GM13976 (cell line): ENCODE measurements around the gene AURKA.
"Not testable (repeated sequence)": the region's sequence is repeated elsewhere in the genome, so short reads cannot be mapped to it uniquely, and the experiment has no call there.

Experiments used
- DNase-seq: peaks from one replicate; pipeline ENCODE4 v3.0.0; 2012; ENCODE audit warnings: low spot score
- in situ Hi-C: fragments of 300-500 bp; cut with MboI; formaldehyde crosslinking; loops from one replicate; pipeline ENCODE4 v1.12.0; 2022; ENCODE audit warnings: low sequenced_read_pairs, mixed read lengths, inconsistent platforms; ENCODE audit not compliant: unreplicated experiment
- TF ChIP-seq, protein P1 (sequence below): IDR thresholded peaks from 2 replicates; pipeline ENCODE4 v1.5.1; 2012; ENCODE audit warnings: borderline replicate concordance, mild to moderate bottlenecking; ENCODE audit not compliant: insufficient read depth; ENCODE audit errors: extremely low read depth, missing control alignments, control extremely low read depth

Gene AURKA

DNA sequence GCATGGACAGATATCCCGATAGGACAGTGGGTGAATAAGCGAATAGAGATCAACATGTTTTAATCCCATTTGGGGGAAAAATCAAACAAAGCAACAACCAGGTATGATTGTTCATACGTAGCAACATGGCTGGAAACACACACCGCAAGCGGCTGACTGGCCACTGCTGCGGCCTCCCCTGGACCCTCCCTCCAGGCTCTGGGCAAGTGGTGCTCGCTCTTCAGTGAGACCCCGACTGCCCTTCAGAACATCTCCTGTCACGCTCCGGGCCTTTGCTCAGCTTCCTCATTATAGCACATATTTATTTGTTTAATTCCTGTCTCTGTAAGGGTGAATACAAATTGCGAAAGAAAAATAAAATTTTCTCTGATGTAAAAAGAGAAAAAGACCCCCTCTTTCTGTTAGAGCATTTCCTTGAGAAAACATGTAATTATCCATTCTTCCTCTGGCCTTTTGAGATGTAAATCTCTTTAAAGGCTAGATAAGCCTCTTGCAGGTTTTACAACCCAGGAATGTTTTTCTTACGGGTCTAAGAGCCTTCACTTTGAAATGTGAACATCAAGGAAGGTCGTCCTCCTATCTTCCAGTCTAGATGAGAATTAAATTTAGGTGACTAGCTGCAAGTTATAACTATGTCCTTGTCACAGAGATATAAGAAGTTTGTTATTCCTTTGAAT, 44.2 kb downstream of the AURKA start:
- TF ChIP-seq, protein P1, sequence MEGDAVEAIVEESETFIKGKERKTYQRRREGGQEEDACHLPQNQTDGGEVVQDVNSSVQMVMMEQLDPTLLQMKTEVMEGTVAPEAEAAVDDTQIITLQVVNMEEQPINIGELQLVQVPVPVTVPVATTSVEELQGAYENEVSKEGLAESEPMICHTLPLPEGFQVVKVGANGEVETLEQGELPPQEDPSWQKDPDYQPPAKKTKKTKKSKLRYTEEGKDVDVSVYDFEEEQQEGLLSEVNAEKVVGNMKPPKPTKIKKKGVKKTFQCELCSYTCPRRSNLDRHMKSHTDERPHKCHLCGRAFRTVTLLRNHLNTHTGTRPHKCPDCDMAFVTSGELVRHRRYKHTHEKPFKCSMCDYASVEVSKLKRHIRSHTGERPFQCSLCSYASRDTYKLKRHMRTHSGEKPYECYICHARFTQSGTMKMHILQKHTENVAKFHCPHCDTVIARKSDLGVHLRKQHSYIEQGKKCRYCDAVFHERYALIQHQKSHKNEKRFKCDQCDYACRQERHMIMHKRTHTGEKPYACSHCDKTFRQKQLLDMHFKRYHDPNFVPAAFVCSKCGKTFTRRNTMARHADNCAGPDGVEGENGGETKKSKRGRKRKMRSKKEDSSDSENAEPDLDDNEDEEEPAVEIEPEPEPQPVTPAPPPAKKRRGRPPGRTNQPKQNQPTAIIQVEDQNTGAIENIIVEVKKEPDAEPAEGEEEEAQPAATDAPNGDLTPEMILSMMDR, result no peak
- no peak for DNase-seq

DNA sequence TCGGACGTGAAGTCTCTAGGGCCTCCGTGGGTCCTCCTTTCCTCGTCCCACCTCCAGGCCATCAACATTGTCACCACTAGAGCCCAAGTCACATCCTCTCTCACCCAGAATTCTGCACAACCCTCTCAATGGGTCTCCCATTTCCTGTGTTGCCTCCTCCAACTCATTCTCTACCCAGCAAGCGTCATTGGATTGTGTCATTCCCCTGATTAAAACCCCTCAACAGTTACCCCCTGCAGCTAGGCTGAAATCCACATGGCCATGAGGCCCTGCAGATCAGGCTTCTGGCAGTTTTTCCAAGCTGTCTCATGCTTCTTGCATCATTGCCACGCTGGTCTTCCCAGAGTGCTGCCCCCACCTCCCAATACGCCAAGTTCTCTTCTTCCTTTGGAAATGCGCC, 46.1 kb downstream of the AURKA start:
- TF ChIP-seq, protein P1, result no peak
- no peak for DNase-seq
- in situ Hi-C loops, result loop anchor here (25.0 kb wide), 1 partner anchor 1684 kb away; no protein-coding TSS in a partner anchor

More for the DNA sequence above, 44.2 kb downstream of the AURKA start:
- in situ Hi-C loops, result loop anchor here (25.0 kb wide), 1 partner anchor 1685 kb away; no protein-coding TSS in a partner anchor

DNA sequence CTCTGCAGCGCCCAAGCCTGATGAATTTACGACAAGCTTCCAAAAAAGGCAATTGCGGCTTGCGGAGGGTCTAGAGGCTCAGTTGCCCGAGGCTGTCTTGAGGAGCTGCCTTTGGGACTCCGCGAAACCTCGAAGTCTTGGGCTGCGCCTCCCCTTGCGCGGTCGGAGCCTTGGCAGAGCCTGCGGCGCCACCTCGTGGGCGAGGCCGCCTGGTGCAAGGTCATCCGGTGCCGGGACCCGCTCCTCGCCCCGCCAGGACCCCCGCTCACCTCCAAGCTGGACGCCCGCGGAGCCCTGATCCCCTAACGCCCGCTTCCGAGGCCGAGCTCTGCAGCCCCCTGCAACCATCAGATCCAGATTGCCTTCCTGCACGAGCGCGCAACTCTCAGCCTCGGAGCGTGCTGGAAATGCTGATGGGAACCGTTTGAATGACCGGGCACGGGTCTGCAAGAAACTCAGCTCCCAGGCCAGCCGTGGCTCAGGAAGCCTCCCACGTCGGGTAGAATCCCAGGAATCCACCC, 48.1 kb downstream of the AURKA start:
- TF ChIP-seq, protein P1, result peak; percentile 73
- in situ Hi-C loops, result loop anchor here (25.0 kb wide), 1 partner anchor 1682 kb away; no protein-coding TSS in a partner anchor
- DNase-seq, result peak; percentile 81

DNA sequence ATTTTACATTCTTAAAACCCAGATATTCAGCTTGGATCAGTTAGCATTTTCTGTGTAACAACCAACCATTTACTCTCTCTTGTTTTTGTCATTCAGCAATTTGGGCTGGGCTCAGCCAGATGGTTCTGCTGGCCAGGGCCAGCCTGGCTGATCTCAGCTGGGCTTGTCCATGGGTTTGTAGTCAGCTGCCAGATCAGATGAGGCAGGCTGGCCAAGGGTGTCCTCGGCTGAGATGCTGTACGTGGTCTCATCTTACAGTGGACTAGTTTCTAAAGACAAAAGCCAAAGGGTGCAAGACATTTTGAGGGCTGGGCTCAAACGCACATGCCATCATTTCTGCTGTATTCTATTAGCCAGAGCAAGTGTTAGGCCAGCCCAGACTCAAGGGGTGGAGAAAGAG, 49.2 kb downstream of the AURKA start:
- DNase-seq, result no peak
- in situ Hi-C loops, result loop anchor here (25.0 kb wide), 1 partner anchor 1680 kb away; no protein-coding TSS in a partner anchor
- TF ChIP-seq, protein P1, result no peak

DNA sequence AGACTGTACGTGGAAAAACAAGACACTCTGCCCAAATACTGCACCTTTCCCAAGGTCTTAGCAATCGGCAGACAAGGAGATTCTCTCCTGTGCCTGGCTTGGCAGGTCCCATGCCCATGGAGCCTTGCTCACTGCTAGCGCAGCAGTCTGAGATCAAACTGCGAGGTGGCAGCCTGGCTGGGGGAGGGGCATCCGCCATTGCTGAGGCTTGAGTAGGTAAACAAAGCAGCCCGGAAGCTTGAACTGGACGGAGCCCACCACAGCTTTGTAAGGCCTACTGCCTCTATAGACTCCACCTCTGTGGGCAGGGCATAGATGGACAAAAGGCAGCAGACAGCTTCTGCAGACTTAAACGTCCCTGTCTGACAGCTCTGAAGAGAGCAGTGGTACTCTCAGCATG, 55.3 kb downstream of the AURKA start:
- in situ Hi-C loops, result loop anchor here (25.0 kb wide), 1 partner anchor 1674 kb away; no protein-coding TSS in a partner anchor
- DNase-seq, result not testable (repeated sequence)

DNA sequence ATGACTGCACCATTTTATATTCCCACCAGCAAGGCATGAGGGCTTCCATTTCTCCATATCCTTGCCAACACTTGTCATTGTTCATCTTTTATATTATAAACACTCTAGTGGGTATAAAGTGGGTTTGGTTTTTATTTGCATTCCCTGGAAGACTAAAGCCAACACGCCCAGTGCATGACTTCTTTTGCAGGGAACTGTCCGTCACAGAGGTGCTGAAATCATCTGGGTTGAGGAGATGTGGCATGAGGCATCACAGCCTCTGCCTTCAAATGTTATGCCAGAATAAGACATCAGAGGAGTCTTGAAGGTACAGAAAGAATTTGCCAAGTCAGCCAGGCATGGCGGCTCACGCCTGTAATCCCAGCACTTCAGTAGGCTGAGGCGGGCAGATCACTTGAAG, 63.2 kb downstream of the AURKA start:
- DNase-seq, result no peak
- in situ Hi-C loops, result loop anchor here (25.0 kb wide), 1 partner anchor 1667 kb away; no protein-coding TSS in a partner anchor
- TF ChIP-seq, protein P1, result no peak

DNA sequence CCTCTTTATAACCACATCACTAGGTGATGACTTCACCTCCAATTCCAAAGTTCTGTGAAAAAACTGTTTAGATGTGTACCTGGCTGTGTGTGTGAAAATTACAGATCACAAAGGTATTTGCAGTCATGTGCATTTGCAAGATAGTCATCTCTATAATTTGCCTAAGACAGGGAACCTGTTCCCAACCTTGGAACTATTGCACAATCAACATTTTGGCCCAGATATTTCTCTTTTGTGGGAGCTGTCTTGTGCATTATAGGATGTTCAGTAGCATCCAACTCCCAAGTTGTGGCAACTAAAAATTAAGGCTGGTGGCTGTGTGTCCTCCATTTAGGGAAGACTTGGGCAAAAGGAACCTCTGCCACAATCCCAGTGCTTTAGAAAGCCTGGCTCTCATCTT, 67.2 kb downstream of the AURKA start:
- TF ChIP-seq, protein P1, result no peak
- no peak for DNase-seq
- in situ Hi-C loops, result loop anchor here (25.0 kb wide), 1 partner anchor 1663 kb away; no protein-coding TSS in a partner anchor
